GM12878 (cell line): Measurements from ENCODE around the gene TIRAP. TPM values are rescaled to one million over a fixed set of nuclear protein-coding genes. Genes with fewer than 3 reads are reported as not detected.

Source experiments
- BRCA1 ChIP-seq: IDR thresholded peaks from 2 replicates; pipeline ENCODE4 v1.6.1; 2011; ENCODE audit warnings: low read depth, low read length, improper control_type of control experiment
- CEBPB ChIP-seq, 2 experiments: fragments of 150-350 bp in 1 of 2; IDR thresholded peaks; 2 replicates each; pipeline ENCODE4 v1.6.1; 2012 to 2014; ENCODE audit warnings: low read depth in 2 of 2, low read length in 2 of 2, borderline replicate concordance in 1 of 2, inconsistent platforms in 1 of 2
- ETV6 ChIP-seq, 2 experiments: fragments of 450-650 bp in 1 of 2; IDR thresholded peaks in 1 of 2; conservative IDR thresholded peaks in 1 of 2; 2 replicates each; pipeline ENCODE4 v1.6.1; 2014; ENCODE audit warnings: antibody characterized with exemption in 1 of 2, borderline replicate concordance in 1 of 2, low read depth in 1 of 2, mild to moderate bottlenecking in 1 of 2, moderate library complexity in 1 of 2
- IKZF2 ChIP-seq, 2 experiments: fragments of 450-650 bp; IDR thresholded peaks; 2 replicates each; pipeline ENCODE4 v1.6.1; 2017; ENCODE audit warnings: mild to moderate bottlenecking in 2 of 2, moderate library complexity in 2 of 2
- IRF4 ChIP-seq: IDR thresholded peaks from 2 replicates; pipeline ENCODE4 v1.6.1; 2011; ENCODE audit warnings: low read depth, low read length
- KAT2A ChIP-seq: conservative IDR thresholded peaks from 2 replicates; pipeline ENCODE4 v1.6.1; 2011; ENCODE audit warnings: low read depth, low read length; ENCODE audit not compliant: control insufficient read depth
- KDM1A ChIP-seq: fragments of 200-600 bp; sonication (generic); IDR thresholded peaks from 2 replicates; pipeline ENCODE4 v1.6.1; 2016; ENCODE audit warnings: borderline replicate concordance
- KLF5 ChIP-seq: fragments of 450-650 bp; IDR thresholded peaks from 2 replicates; pipeline ENCODE4 v1.6.1; 2014; ENCODE audit warnings: mild to moderate bottlenecking; ENCODE audit not compliant: partially characterized antibody
- MEF2A ChIP-seq: IDR thresholded peaks from 2 replicates; pipeline ENCODE4 v1.6.1; 2011; ENCODE audit warnings: low read depth, mild to moderate bottlenecking, low read length, moderate library complexity; ENCODE audit not compliant: insufficient read depth
- MLLT1 ChIP-seq: fragments of 450-650 bp; IDR thresholded peaks from 2 replicates; pipeline ENCODE4 v1.6.1; 2016; ENCODE audit warnings: mild to moderate bottlenecking
- PRDM15 ChIP-seq: fragments of 450-650 bp; formaldehyde crosslinking; IDR thresholded peaks from 2 replicates; pipeline ENCODE4 v1.4.0; 2020; ENCODE audit warnings: mild to moderate bottlenecking, moderate library complexity
- SIX5 ChIP-seq: IDR thresholded peaks from 2 replicates; pipeline ENCODE4 v1.6.1; 2011; ENCODE audit warnings: mild to moderate bottlenecking, low read depth, low read length, moderate library complexity; ENCODE audit not compliant: severe bottlenecking
- ZBTB40 ChIP-seq: fragments of 450-650 bp; IDR thresholded peaks from 2 replicates; pipeline ENCODE4 v1.6.1; 2016; ENCODE audit warnings: mild to moderate bottlenecking, moderate library complexity, borderline replicate concordance
- ZNF274 ChIP-seq: IDR thresholded peaks from one replicate; pipeline ENCODE4 v1.8.0; 2011; ENCODE audit not compliant: insufficient read length, insufficient read depth
- ZNF687 ChIP-seq: fragments of 450-650 bp; IDR thresholded peaks from 2 replicates; pipeline ENCODE4 v1.6.1; 2017; ENCODE audit warnings: mild to moderate bottlenecking, moderate library complexity
- polyA plus RNA-seq, 11 experiments: library from polyadenylated mRNA; depleted of rRNA in 4 of 11; unstranded in 6 of 11; stranded (reverse) in 5 of 11; fragments of >200 nt; fragmentation: Nextera tagmentation in 4 of 11; fragmentation: Illumina TruSeq in 1 of 11; extraction: Ambion mirVana in 4 of 11; extraction: Trizol in 1 of 11; gene quantifications; 1 replicate in 1 of 11; 2 replicates in 10 of 11; pipeline versions ENCODE4 v1.2.1 to v1.2.3, GENCODE V29; 2011 to 2016; ENCODE audit warnings: inconsistent platforms in 2 of 11, missing spikeins in 2 of 11, low read depth in 1 of 11
- total RNA-seq, 4 experiments: library from RNA; depleted of rRNA in 3 of 4; stranded (reverse); fragments of >200 nt in 3 of 4; fragmentation: Illumina TruSeq in 1 of 4; extraction: Trizol in 1 of 4; gene quantifications; 2 replicates each; pipeline versions ENCODE4 v1.2.1 to v1.2.3, GENCODE V29; 2013 to 2021

Gene TIRAP
- total and polyA plus RNA-seq, 10 of the 15 experiments (the other 5 are each of a cell fraction or from before 2014, with no cell fraction given): 0.76 to 9.9 (median 4.7) TPM

GRCh38 chr11:126282736-126283591, at the start of gene TIRAP (continued):
- TF ChIP-seq PRDM15: no peak
- TF ChIP-seq KAT2A: no peak
- TF ChIP-seq MLLT1: no peak
- TF ChIP-seq ZBTB40: peak; percentile 54
- no peak for TF ChIP-seq KLF5
- no peak for TF ChIP-seq CEBPB (IDR thresholded peaks at IDR 0.05; ENCODE audit: borderline replicate concordance in 1 of 2, low read depth in 2 of 2, low read length in 2 of 2)
- peak; percentile 86 for TF ChIP-seq ZNF687
- no peak for TF ChIP-seq KDM1A
- no peak for TF ChIP-seq ZNF274
- TF ChIP-seq IKZF2 (IDR thresholded peaks at IDR 0.05): no peak
- no peak for TF ChIP-seq MEF2A
- TF ChIP-seq IRF4: no peak
- no peak for TF ChIP-seq SIX5
- no peak for TF ChIP-seq BRCA1
- no peak for TF ChIP-seq ETV6 (conservative IDR thresholded peaks at IDR 0.05 in 1 of 2, IDR thresholded peaks at IDR 0.05 in 1 of 2; ENCODE audit: borderline replicate concordance in 1 of 2, low read depth in 1 of 2)
